Ascending aorta (tissue), 2 donors: ENCODE results near the gene KDM6A. TPM values are rescaled to one million over a fixed set of nuclear protein-coding genes. Genes with fewer than 3 reads are reported as not detected.

ENCODE experiments used
- DNase-seq, 2 donors: peaks; one replicate each; pipeline ENCODE4 v3.0.0-alpha.2; 2019; ENCODE audit warnings: low spot score in 2 of 2
- H3K27ac ChIP-seq, 2 donors: fragments of 200-600 bp; sonication (generic); one replicate each; pipeline ENCODE4 v1.5.1; 2016 to 2017; ENCODE audit warnings: mild to moderate bottlenecking in 1 of 2
- H3K27me3 ChIP-seq: fragments of 200-600 bp; sonication (generic); one replicate; pipeline ENCODE4 v1.5.1; 2017
- H3K36me3 ChIP-seq, 2 donors: fragments of 200-600 bp; sonication (generic); one replicate each; pipeline ENCODE4 v1.5.1; 2016
- H3K4me1 ChIP-seq, 2 donors: fragments of 200-600 bp; sonication (generic); one replicate each; pipeline ENCODE4 v1.5.1; 2016 to 2017; ENCODE audit warnings: mild to moderate bottlenecking in 1 of 2
- H3K4me3 ChIP-seq, 2 donors: fragments of 200-600 bp; sonication (generic); one replicate each; pipeline ENCODE4 v1.5.1; 2016 to 2017; ENCODE audit warnings: mild to moderate bottlenecking in 1 of 2
- H3K9me3 ChIP-seq, 2 donors: fragments of 200-600 bp; sonication (generic); one replicate each; pipeline ENCODE4 v1.5.1; 2016
- CTCF ChIP-seq, 3 experiments: fragments of 200-600 bp in 2 of 3; fragments of 450-650 bp in 1 of 3; sonication (generic) in 2 of 3; IDR thresholded peaks; one replicate each; pipeline ENCODE4 v1.5.1; 2016 to 2019; ENCODE audit warnings: antibody characterized with exemption in 3 of 3, mild to moderate bottlenecking in 1 of 3, moderate library complexity in 1 of 3
- intact Hi-C: fragments of 100-400 bp; cut with DNase I; formaldehyde crosslinking; loops from one replicate; pipeline ENCODE4 v1.15.1; 2023
- total RNA-seq: library from RNA; depleted of rRNA; stranded (reverse); fragments of >200 nt; gene quantifications from one replicate; pipeline ENCODE4 v1.1.0, GENCODE V29; 2016

Gene KDM6A
- total RNA-seq, 1 donor from 2014 or later: 16.3 TPM

GRCh38 chrX:44891642-44892041, 18.7 kb downstream of the KDM6A start:
- H3K27ac ChIP-seq: no peak overlapping the region
- no peaks in the 10 kb centered on the region for H3K36me3 ChIP-seq
- H3K4me3 ChIP-seq: no peak overlapping the region
- no peaks in the 10 kb centered on the region for H3K27me3 ChIP-seq
- no peaks in the 10 kb centered on the region for H3K4me1 ChIP-seq
- DNase-seq: no peak
- peaks cover 0 to 7% of the 10 kb centered on the region in 2 donors for H3K9me3 ChIP-seq
- TF ChIP-seq CTCF (IDR thresholded peaks at IDR 0.05): no peak
- intact Hi-C loops: no loop called here

- intact Hi-C loops: no loop called here
- Histone ChIP-seq H3K9me3 (peaks cover 0 to 13% of the 10 kb centered on the region in 2 donors), H3K27ac (no peak overlapping the region), H3K4me1 (peaks cover 6 to 14% of the 10 kb centered on the region in 2 donors), H3K27me3 (no peaks in the 10 kb centered on the region), H3K36me3 (no peaks in the 10 kb centered on the region), H3K4me3 (no peak overlapping the region)
- no peak for TF ChIP-seq CTCF (IDR thresholded peaks at IDR 0.05)
- no peak for DNase-seq
These were observed 23.8 kb downstream of the KDM6A start for GRCh38 chrX:44896876-44897186.

- intact Hi-C loops: no loop called here
- TF ChIP-seq CTCF (IDR thresholded peaks at IDR 0.05): no peak
- no peak overlapping the region for H3K4me3 ChIP-seq
- no peak for DNase-seq
- peaks cover 0 to 14% of the 10 kb centered on the region in 2 donors for H3K9me3 ChIP-seq
- no peak overlapping the region for H3K27ac ChIP-seq
- H3K27me3 ChIP-seq: no peaks in the 10 kb centered on the region
- H3K36me3 ChIP-seq: no peaks in the 10 kb centered on the region
- peaks cover 6 to 14% of the 10 kb centered on the region in 2 donors for H3K4me1 ChIP-seq
These were observed 24.6 kb downstream of the KDM6A start for GRCh38 chrX:44897539-44897938.

GRCh38 chrX:44898411-44899221, 25.6 kb downstream of the KDM6A start:
- intact Hi-C loops: no loop called here
- TF ChIP-seq CTCF (IDR thresholded peaks at IDR 0.05): no peak
- H3K27ac ChIP-seq: no peak overlapping the region
- no peaks in the 10 kb centered on the region for H3K36me3 ChIP-seq
- H3K27me3 ChIP-seq: no peaks in the 10 kb centered on the region
- H3K4me1 ChIP-seq: peaks cover 6 to 14% of the 10 kb centered on the region in 2 donors
- DNase-seq: no peak
- H3K9me3 ChIP-seq: peaks cover 0 to 20% of the 10 kb centered on the region in 2 donors
- H3K4me3 ChIP-seq: no peak overlapping the region

GRCh38 chrX:44899946-44900345, 27.0 kb downstream of the KDM6A start:
- H3K27ac ChIP-seq: peak overlapping the region in 1 of 2 donors; percentile 8
- no peak overlapping the region for H3K4me3 ChIP-seq
- DNase-seq: no peak
- H3K36me3 ChIP-seq: no peaks in the 10 kb centered on the region
- H3K4me1 ChIP-seq: peaks cover 12 to 23% of the 10 kb centered on the region in 2 donors
- intact Hi-C loops: no loop called here
- TF ChIP-seq CTCF (IDR thresholded peaks at IDR 0.05): no peak
- H3K9me3 ChIP-seq: peaks cover 0 to 20% of the 10 kb centered on the region in 2 donors
- H3K27me3 ChIP-seq: no peaks in the 10 kb centered on the region
